Spleen (tissue), 7 donors: Measurements from ENCODE around the gene NIPAL3.

Experiments
- POLR2A ChIP-seq, 3 donors: fragments of 450-650 bp; IDR thresholded peaks; one replicate each; pipeline ENCODE4 v1.5.1; 2017; ENCODE audit warnings: antibody characterized with exemption in 3 of 3, mild to moderate bottlenecking in 1 of 3
- POLR2AphosphoS5 ChIP-seq, 3 donors: sonication (generic); formaldehyde crosslinking; IDR thresholded peaks; one replicate each; pipeline ENCODE4 v1.5.1; 2017; ENCODE audit warnings: antibody characterized with exemption in 3 of 3
- TF ChIP-seq, protein P1 (sequence below), 11 experiments: fragments of 200-600 bp in 7 of 11; fragments of 450-650 bp in 4 of 11; sonication (generic) in 4 of 11; IDR thresholded peaks in 8 of 11; conservative IDR thresholded peaks in 3 of 11; 1 replicate in 7 of 11; 2 replicates in 4 of 11; pipeline versions ENCODE4 v1.4.0 to v1.8.0; 2016 to 2021; ENCODE audit warnings: antibody characterized with exemption in 11 of 11, inconsistent platforms in 4 of 11, mild to moderate bottlenecking in 1 of 11
- donor health status: DM: no; HTN: no; CAD: no; lungs with moderate emphysema.
- donor health status: DM: no; HTN: no; CAD: no.
- donor health status: DM: no; HTN: no; CAD: no.

- TF ChIP-seq, protein P1, sequence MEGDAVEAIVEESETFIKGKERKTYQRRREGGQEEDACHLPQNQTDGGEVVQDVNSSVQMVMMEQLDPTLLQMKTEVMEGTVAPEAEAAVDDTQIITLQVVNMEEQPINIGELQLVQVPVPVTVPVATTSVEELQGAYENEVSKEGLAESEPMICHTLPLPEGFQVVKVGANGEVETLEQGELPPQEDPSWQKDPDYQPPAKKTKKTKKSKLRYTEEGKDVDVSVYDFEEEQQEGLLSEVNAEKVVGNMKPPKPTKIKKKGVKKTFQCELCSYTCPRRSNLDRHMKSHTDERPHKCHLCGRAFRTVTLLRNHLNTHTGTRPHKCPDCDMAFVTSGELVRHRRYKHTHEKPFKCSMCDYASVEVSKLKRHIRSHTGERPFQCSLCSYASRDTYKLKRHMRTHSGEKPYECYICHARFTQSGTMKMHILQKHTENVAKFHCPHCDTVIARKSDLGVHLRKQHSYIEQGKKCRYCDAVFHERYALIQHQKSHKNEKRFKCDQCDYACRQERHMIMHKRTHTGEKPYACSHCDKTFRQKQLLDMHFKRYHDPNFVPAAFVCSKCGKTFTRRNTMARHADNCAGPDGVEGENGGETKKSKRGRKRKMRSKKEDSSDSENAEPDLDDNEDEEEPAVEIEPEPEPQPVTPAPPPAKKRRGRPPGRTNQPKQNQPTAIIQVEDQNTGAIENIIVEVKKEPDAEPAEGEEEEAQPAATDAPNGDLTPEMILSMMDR (IDR thresholded peaks at IDR 0.05 in 8 of 11, conservative IDR thresholded peaks at IDR 0.05 in 3 of 11), result no peak
- TF ChIP-seq POLR2AphosphoS5 (IDR thresholded peaks at IDR 0.05) (no peak), POLR2A (IDR thresholded peaks at IDR 0.05) (no peak)
Measured at GRCh38 chr1:24414775-24415333, 748 bp upstream of the NIPAL3 start.
